ENCODE measurements around the gene CMTM8. TPM values are rescaled to one million over a fixed set of nuclear protein-coding genes. Genes with fewer than 3 reads are reported as not detected.

Gene CMTM8
- total and polyA plus RNA-seq, 3 experiments from 2014 or later = 3.3 to 4.1 (median 3.3) TPM

DNA sequence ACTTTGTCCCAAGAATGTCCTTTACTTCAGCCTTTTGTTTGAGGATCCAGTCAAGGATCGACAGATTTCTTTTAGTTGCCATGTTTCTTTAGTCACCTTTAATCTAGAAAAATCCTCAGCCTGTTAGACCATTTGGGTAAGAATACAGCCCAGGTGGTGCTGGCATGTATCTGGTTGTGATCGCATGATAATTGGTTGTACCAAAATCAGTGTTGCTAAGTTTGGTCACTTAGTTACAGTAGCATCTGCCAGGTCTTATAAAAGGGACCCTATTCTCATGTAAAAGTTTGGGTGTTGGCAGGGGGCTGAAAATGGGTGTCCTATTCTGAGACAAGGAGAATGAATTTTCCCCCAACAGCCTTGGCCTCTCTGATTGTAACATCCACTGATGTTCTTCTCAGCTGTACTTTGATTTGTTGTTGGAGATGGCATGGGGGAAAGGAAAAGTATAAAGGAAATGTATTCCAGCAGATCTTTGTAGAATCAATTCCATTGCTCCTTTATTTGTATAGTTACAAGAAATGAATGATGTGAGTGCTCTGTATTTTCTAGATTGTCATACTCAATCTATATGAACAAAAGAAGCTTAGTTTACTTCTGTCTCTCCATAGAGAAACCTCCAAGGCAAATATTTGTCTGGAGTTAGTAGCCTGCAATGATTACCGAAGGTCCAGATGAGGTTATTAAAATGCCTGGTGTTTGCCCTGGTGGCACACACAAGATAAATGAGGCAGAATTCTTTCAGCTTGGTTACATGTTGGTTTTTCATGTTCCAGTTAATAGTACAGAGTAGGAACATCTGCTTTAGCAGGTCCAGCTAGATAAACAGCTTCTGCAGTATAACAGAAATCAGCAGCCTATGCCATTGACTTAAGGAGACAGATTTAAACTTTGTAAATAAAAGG is 65.7 kb downstream of the CMTM8 start:
- H3K4me1 Mint-ChIP-seq = peaks cover 22 to 42% (median 31%) of the 10 kb centered on the region in 3 donors
- no peak for DNase-seq
- Histone ChIP-seq H3K4me3 (ENCODE audit: low read length) (peak overlapping the region; percentile 11), H3K36me3 (ENCODE audit: insufficient read depth, low read length) (no peaks in the 10 kb centered on the region), H3K4me1 (ENCODE audit: insufficient read depth, low read length) (peaks cover 35% of the 10 kb centered on the region), H3K27ac (ENCODE audit: low read depth, low read length) (no peak overlapping the region), H3K27me3 (ENCODE audit: insufficient read depth, low read length, poor library complexity, severe bottlenecking) (no peaks in the 10 kb centered on the region), H3K9me3 (ENCODE audit: low read length) (no peaks in the 10 kb centered on the region)
- H3K27ac Mint-ChIP-seq = peak overlapping the region; percentile 15 to 92 (median 37)
- no peaks in the 10 kb centered on the region for H3K9me3 Mint-ChIP-seq
- H3K4me3 Mint-ChIP-seq = no peak overlapping the region
- peaks cover 0 to 3% (median 0%) of the 10 kb centered on the region in 3 donors for H3K36me3 Mint-ChIP-seq
- ChIA-PET CTCF (interaction anchor here (0.9 to 1.8 kb wide), 3 partner anchors 8 to 164 kb away, joined by 3 to 5 read pairs (median 5); no protein-coding TSS in a partner anchor), POLR2A (no interaction called here)
- peaks cover 0 to 1% of the 10 kb centered on the region in 2 donors for H3K27me3 Mint-ChIP-seq

- Mint-ChIP-seq H3K27ac (peak overlapping the region in 2 of 8 donors; percentile 89 to 92), H3K4me1 (peaks cover 22 to 38% (median 31%) of the 10 kb centered on the region in 3 donors), H3K27me3 (peaks cover 0 to 1% of the 10 kb centered on the region in 2 donors), H3K9me3 (no peaks in the 10 kb centered on the region), H3K36me3 (peaks cover 0 to 4% (median 0%) of the 10 kb centered on the region in 3 donors), H3K4me3 (no peak overlapping the region)
- ChIA-PET CTCF (interaction anchor here (1.4 to 1.8 kb wide), 2 partner anchors 9 to 162 kb away, joined by 5 read pairs; no protein-coding TSS in a partner anchor), POLR2A (no interaction called here)
- peaks cover 35% of the 10 kb centered on the region for H3K4me1 ChIP-seq (ENCODE audit: insufficient read depth, low read length)
- no peak for DNase-seq
- H3K9me3 ChIP-seq (ENCODE audit: low read length) = no peaks in the 10 kb centered on the region
- H3K27ac ChIP-seq (ENCODE audit: low read depth, low read length) = no peak overlapping the region
- no peak overlapping the region for H3K4me3 ChIP-seq (ENCODE audit: low read length)
- no peaks in the 10 kb centered on the region for H3K27me3 ChIP-seq (ENCODE audit: insufficient read depth, low read length, poor library complexity, severe bottlenecking)
- H3K36me3 ChIP-seq (ENCODE audit: insufficient read depth, low read length) = no peaks in the 10 kb centered on the region
These were observed 66.9 kb downstream of the CMTM8 start for GRCh38 chr3:32305361-32305876.

- H3K4me1 Mint-ChIP-seq = peaks cover 22 to 38% (median 31%) of the 10 kb centered on the region in 3 donors
- Histone ChIP-seq H3K4me1 (ENCODE audit: insufficient read depth, low read length) (peaks cover 35% of the 10 kb centered on the region), H3K4me3 (ENCODE audit: low read length) (no peak overlapping the region), H3K27ac (ENCODE audit: low read depth, low read length) (no peak overlapping the region), H3K9me3 (ENCODE audit: low read length) (no peaks in the 10 kb centered on the region), H3K36me3 (ENCODE audit: insufficient read depth, low read length) (no peaks in the 10 kb centered on the region), H3K27me3 (ENCODE audit: insufficient read depth, low read length, poor library complexity, severe bottlenecking) (no peaks in the 10 kb centered on the region)
- peaks cover 0 to 4% (median 0%) of the 10 kb centered on the region in 3 donors for H3K36me3 Mint-ChIP-seq
- no peak for DNase-seq
- H3K27me3 Mint-ChIP-seq = peaks cover 0 to 1% of the 10 kb centered on the region in 2 donors
- H3K4me3 Mint-ChIP-seq = peak overlapping the region in 1 of 7 donors; percentile 27
- H3K9me3 Mint-ChIP-seq = no peaks in the 10 kb centered on the region
- H3K27ac Mint-ChIP-seq = peak overlapping the region in 3 of 8 donors; percentile 3 to 89 (median 46)
- POLR2A ChIA-PET = no interaction called here
- CTCF ChIA-PET = interaction anchor here (0.6 to 0.9 kb wide), 2 partner anchors 9 to 33 kb away, joined by 3 read pairs; no protein-coding TSS in a partner anchor
These were observed 67.6 kb downstream of the CMTM8 start for GRCh38 chr3:32306072-32306471.

DNA sequence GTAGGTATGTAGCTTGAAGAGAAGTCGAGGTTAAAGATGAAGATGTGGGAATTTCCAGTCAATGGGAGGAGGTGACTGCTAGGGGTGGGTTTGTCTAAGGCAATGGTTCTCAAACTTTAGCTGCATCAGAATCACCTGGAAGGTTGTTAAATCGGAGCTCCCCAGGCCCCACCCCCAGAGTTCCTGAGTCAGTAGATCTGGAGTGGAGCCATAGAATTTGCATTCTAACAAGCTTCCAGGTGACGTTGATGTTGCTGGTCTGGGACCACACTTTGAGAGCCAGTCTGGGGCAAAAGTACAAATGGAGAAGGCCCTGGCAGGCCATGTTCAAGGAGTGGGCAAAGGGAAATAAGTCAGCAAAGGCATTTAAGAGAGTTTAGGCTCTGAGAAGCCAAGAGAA is 69.1 kb downstream of the CMTM8 start:
- Mint-ChIP-seq H3K27me3 (no peaks in the 10 kb centered on the region), H3K27ac (peak overlapping the region in 1 of 8 donors; percentile 21), H3K4me3 (no peak overlapping the region), H3K4me1 (peaks cover 17 to 25% (median 25%) of the 10 kb centered on the region in 3 donors), H3K9me3 (no peaks in the 10 kb centered on the region), H3K36me3 (peaks cover 0 to 4% (median 0%) of the 10 kb centered on the region in 3 donors)
- Histone ChIP-seq H3K4me3 (ENCODE audit: low read length) (no peak overlapping the region), H3K27ac (ENCODE audit: low read depth, low read length) (no peak overlapping the region), H3K27me3 (ENCODE audit: insufficient read depth, low read length, poor library complexity, severe bottlenecking) (no peaks in the 10 kb centered on the region), H3K36me3 (ENCODE audit: insufficient read depth, low read length) (no peaks in the 10 kb centered on the region), H3K4me1 (ENCODE audit: insufficient read depth, low read length) (peaks cover 22% of the 10 kb centered on the region), H3K9me3 (ENCODE audit: low read length) (no peaks in the 10 kb centered on the region)
- POLR2A ChIA-PET = no interaction called here
- CTCF ChIA-PET = interaction anchor here (0.8 kb wide), 1 partner anchor 12 kb away, joined by 3 read pairs; no protein-coding TSS in a partner anchor
- no peak for DNase-seq

DNA sequence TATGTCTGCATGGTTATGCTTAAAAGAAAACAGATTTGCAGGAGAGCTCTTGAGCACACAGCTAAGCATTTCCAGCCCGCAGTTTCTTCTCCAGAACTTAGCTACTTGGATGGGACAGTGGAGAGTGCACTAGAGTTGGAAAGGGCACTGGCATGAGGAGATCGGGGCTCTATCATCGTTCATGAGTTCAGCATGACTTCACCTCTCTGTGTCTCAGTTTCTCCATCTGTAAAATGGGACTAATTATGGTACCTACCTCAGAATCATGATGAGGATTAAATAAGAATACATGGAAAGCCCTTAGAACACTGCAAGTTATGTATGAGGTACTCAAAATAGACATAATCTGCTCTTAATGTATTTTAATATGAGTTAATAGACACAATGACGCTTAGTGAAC is 69.9 kb downstream of the CMTM8 start:
- ChIA-PET POLR2A (no interaction called here), CTCF (interaction anchor here (0.8 kb wide), 1 partner anchor 12 kb away, joined by 3 read pairs; no protein-coding TSS in a partner anchor)
- H3K4me1 Mint-ChIP-seq = peaks cover 11 to 25% (median 21%) of the 10 kb centered on the region in 3 donors
- H3K27ac Mint-ChIP-seq = no peak overlapping the region
- no peak for DNase-seq
- no peaks in the 10 kb centered on the region for H3K27me3 Mint-ChIP-seq
- no peaks in the 10 kb centered on the region for H3K27me3 ChIP-seq (ENCODE audit: insufficient read depth, low read length, poor library complexity, severe bottlenecking)
- H3K36me3 Mint-ChIP-seq = peaks cover 0 to 4% (median 0%) of the 10 kb centered on the region in 3 donors
- peaks cover 19% of the 10 kb centered on the region for H3K4me1 ChIP-seq (ENCODE audit: insufficient read depth, low read length)
- H3K9me3 Mint-ChIP-seq = no peaks in the 10 kb centered on the region
- H3K4me3 Mint-ChIP-seq = no peak overlapping the region
- H3K27ac ChIP-seq (ENCODE audit: low read depth, low read length) = no peak overlapping the region
- no peak overlapping the region for H3K4me3 ChIP-seq (ENCODE audit: low read length)
- H3K9me3 ChIP-seq (ENCODE audit: low read length) = no peaks in the 10 kb centered on the region
- no peaks in the 10 kb centered on the region for H3K36me3 ChIP-seq (ENCODE audit: insufficient read depth, low read length)

DNA sequence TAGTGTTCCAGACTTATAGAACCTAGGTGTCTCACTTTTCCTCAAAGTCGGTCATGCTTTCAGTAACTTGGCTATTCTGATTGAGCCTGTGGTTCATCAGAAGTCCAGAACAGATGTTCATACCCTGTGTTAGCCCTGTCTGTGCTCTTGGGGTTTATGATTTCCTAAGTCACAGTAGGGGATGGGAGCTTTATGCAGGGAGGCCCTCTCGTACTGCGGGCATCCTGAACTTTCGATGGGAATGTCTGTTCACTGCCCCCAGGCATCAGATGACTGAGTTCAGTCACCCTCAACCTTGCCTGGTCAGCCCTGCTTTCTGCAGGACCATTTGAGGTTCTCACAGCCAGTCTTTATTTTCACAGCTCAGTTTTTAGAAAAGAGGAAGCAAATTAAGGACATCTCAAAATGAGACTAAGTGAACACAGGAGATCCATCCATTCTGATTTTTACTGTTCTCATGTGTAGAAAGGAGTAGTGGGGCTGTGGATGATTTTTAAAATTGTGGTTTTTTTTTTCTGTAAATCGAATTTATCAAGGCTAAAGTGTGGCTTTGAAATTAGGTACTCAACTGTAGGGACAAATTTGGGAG is 71.3 kb downstream of the CMTM8 start:
- H3K4me1 ChIP-seq (ENCODE audit: insufficient read depth, low read length) = peaks cover 14% of the 10 kb centered on the region
- Mint-ChIP-seq H3K4me3 (no peak overlapping the region), H3K36me3 (peaks cover 0 to 4% (median 0%) of the 10 kb centered on the region in 3 donors), H3K27me3 (no peaks in the 10 kb centered on the region), H3K4me1 (peaks cover 10 to 20% (median 17%) of the 10 kb centered on the region in 3 donors), H3K9me3 (no peaks in the 10 kb centered on the region), H3K27ac (peak overlapping the region in 1 of 8 donors; percentile 18)
- H3K4me3 ChIP-seq (ENCODE audit: low read length) = no peak overlapping the region
- CTCF ChIA-PET = interaction anchor here (0.8 to 1.0 kb wide), 2 partner anchors 25 to 158 kb away, joined by 3 read pairs; no protein-coding TSS in a partner anchor
- H3K9me3 ChIP-seq (ENCODE audit: low read length) = no peaks in the 10 kb centered on the region
- H3K27me3 ChIP-seq (ENCODE audit: insufficient read depth, low read length, poor library complexity, severe bottlenecking) = no peaks in the 10 kb centered on the region
- no peak overlapping the region for H3K27ac ChIP-seq (ENCODE audit: low read depth, low read length)
- no peak for DNase-seq
- POLR2A ChIA-PET = no interaction called here
- no peaks in the 10 kb centered on the region for H3K36me3 ChIP-seq (ENCODE audit: insufficient read depth, low read length)

DNA sequence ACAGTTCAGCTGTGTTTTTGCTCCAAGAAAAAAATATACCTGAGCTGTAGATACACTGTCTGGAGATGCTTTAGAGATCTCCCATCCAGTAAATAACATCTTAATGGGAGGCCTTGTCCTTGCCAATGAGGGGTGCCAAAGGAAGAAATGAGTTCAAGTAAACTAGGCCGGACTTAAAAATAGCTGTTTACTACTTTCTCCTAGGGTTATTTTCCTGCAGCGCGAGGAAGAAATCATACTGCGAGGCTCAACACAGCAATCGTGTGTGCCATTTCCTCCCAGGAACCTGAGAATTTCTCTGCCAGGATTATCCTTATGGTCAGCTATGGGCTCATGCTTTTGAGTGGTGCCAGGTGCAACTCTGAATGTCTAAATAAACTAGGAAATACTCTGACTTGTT is 71.9 kb downstream of the CMTM8 start:
- H3K27me3 Mint-ChIP-seq = no peaks in the 10 kb centered on the region
- Histone ChIP-seq H3K4me3 (ENCODE audit: low read length) (no peak overlapping the region), H3K4me1 (ENCODE audit: insufficient read depth, low read length) (peaks cover 11% of the 10 kb centered on the region), H3K27me3 (ENCODE audit: insufficient read depth, low read length, poor library complexity, severe bottlenecking) (no peaks in the 10 kb centered on the region), H3K9me3 (ENCODE audit: low read length) (no peaks in the 10 kb centered on the region), H3K27ac (ENCODE audit: low read depth, low read length) (no peak overlapping the region), H3K36me3 (ENCODE audit: insufficient read depth, low read length) (no peaks in the 10 kb centered on the region)
- CTCF ChIA-PET = interaction anchor here (0.8 to 1.0 kb wide), 2 partner anchors 24 to 157 kb away, joined by 3 read pairs; no protein-coding TSS in a partner anchor
- no peak for DNase-seq
- H3K36me3 Mint-ChIP-seq = peaks cover 0 to 4% (median 0%) of the 10 kb centered on the region in 3 donors
- H3K27ac Mint-ChIP-seq = no peak overlapping the region
- H3K4me1 Mint-ChIP-seq = peaks cover 10 to 18% (median 13%) of the 10 kb centered on the region in 3 donors
- POLR2A ChIA-PET = no interaction called here
- no peak overlapping the region for H3K4me3 Mint-ChIP-seq
- H3K9me3 Mint-ChIP-seq = no peaks in the 10 kb centered on the region
